Measurements from ENCODE around the gene ITGBL1. TPM values are rescaled to one million over a fixed set of nuclear protein-coding genes. Genes with fewer than 3 reads are reported as not detected.

The ITGBL1 gene
- total and polyA plus RNA-seq, 2 of the 8 experiments (the other 6 are each of a cell fraction or from before 2014, with no cell fraction given) = not detected

GRCh38 chr13:101408154-101408553, 44.3 kb upstream of the ITGBL1 start:
- Histone ChIP-seq H3K9ac (replicated peaks in 1 of 4; ENCODE audit: extremely low read depth in 1 of 4, low read depth in 3 of 4, low read length in 3 of 4) (no peak overlapping the region), H3K23me2 (ENCODE audit: low read depth, low read length) (no peaks in the 10 kb centered on the region), H3K4me2 (ENCODE audit: insufficient read depth in 1 of 2, low read depth in 2 of 2, low read length in 2 of 2) (no peak overlapping the region), H4K20me1 (replicated peaks in 1 of 2; ENCODE audit: control insufficient read depth in 1 of 2, insufficient read depth in 2 of 2, low read length in 2 of 2) (no peaks in the 10 kb centered on the region), H4K91ac (replicated peaks; ENCODE audit: insufficient read length, low read length) (no peak overlapping the region), H2AFZ (ENCODE audit: low read length) (no peak overlapping the region), H3K27me3 (replicated peaks in 1 of 4; ENCODE audit: control insufficient read depth in 3 of 4, extremely low read depth in 1 of 4, insufficient read depth in 3 of 4, low read length in 3 of 4) (no peaks in the 10 kb centered on the region), H3K14ac (ENCODE audit: insufficient read length) (no peak overlapping the region), H3K36me3 (ENCODE audit: control insufficient read depth in 2 of 4, insufficient read depth in 4 of 4, low read length in 3 of 4) (no peaks in the 10 kb centered on the region), H3K79me1 (ENCODE audit: low read depth, low read length) (no peaks in the 10 kb centered on the region), H2BK5ac (ENCODE audit: low read depth, low read length) (no peak overlapping the region), H3K23ac (ENCODE audit: insufficient read length) (no peak overlapping the region), H2BK15ac (ENCODE audit: low read length) (no peak overlapping the region), H3K4ac (replicated peaks; ENCODE audit: insufficient read length, low read depth, low read length) (no peak overlapping the region), H3K56ac (replicated peaks; ENCODE audit: insufficient read length, low read depth, low read length) (no peak overlapping the region), H3K79me2 (ENCODE audit: control insufficient read depth in 1 of 2, insufficient read depth in 2 of 2, low read length in 2 of 2) (no peaks in the 10 kb centered on the region), H3K4me1 (replicated peaks in 1 of 4; ENCODE audit: control insufficient read depth in 3 of 4, insufficient read depth in 4 of 4, low read length in 3 of 4) (peaks cover 0 to 5% (median 1%) of the 10 kb centered on the region in 4 experiments; a peak in 2 of 7 replicates), H3K27ac (ENCODE audit: low read depth, low read length) (no peak overlapping the region), H2BK20ac (ENCODE audit: low read length) (no peak overlapping the region), H4K5ac (ENCODE audit: insufficient read length, low read depth, low read length) (no peak overlapping the region), H2BK12ac (ENCODE audit: low read depth, low read length) (no peak overlapping the region), H3K18ac (ENCODE audit: extremely low read depth, low read length) (no peak overlapping the region), H4K8ac (ENCODE audit: extremely low read depth, insufficient read depth, low read length) (no peak overlapping the region), H3K9me3 (ENCODE audit: insufficient read depth in 2 of 2, low read depth in 1 of 2, low read length in 1 of 2) (no peaks in the 10 kb centered on the region), H3K4me3 (ENCODE audit: extremely low read depth in 1 of 4, insufficient read depth in 2 of 4, low read depth in 3 of 4, low read length in 4 of 4) (no peak overlapping the region), H2AK5ac (ENCODE audit: low read depth, low read length) (no peak overlapping the region), H2BK120ac (replicated peaks; ENCODE audit: low read depth, low read length) (no peak overlapping the region)
- DNase-seq (ENCODE audit: low read depth in 1 of 2, low spot score in 2 of 2) = no peak
- CTCF ChIA-PET (ENCODE audit: partially characterized antibody) = no interaction called here
- POLR2A ChIA-PET (ENCODE audit: partially characterized antibody) = no interaction called here
- no peak for TF ChIP-seq ZNF274 (IDR thresholded peaks at IDR 0.05; ENCODE audit: borderline replicate concordance, extremely low read depth, low read length)
- TF ChIP-seq FOSL1 (IDR thresholded peaks at IDR 0.05; ENCODE audit: insufficient read depth, low read depth, low read length) = no peak
- no peak for TF ChIP-seq EZH2 (IDR thresholded peaks at IDR 0.05; ENCODE audit: low read depth, low read length, severe bottlenecking)
- TF ChIP-seq RBBP5 (IDR thresholded peaks at IDR 0.05; ENCODE audit: borderline replicate concordance, low read depth, low read length) = no peak
- TF ChIP-seq E2F6 (IDR thresholded peaks at IDR 0.05) = no peak
- no peak for TF ChIP-seq BCL11A (IDR thresholded peaks at IDR 0.05; ENCODE audit: low read depth in 2 of 2, low read length in 2 of 2)
- TF ChIP-seq HDAC6 (IDR thresholded peaks at IDR 0.05; ENCODE audit: low read depth, low read length) = no peak
- TF ChIP-seq KDM4A (IDR thresholded peaks at IDR 0.05; ENCODE audit: low read depth, low read length, severe bottlenecking) = no peak
- TF ChIP-seq YY1 (IDR thresholded peaks at IDR 0.05; ENCODE audit: low read depth, low read length) = no peak
- TF ChIP-seq, protein P1, sequence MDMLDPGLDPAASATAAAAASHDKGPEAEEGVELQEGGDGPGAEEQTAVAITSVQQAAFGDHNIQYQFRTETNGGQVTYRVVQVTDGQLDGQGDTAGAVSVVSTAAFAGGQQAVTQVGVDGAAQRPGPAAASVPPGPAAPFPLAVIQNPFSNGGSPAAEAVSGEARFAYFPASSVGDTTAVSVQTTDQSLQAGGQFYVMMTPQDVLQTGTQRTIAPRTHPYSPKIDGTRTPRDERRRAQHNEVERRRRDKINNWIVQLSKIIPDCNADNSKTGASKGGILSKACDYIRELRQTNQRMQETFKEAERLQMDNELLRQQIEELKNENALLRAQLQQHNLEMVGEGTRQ (IDR thresholded peaks at IDR 0.05; ENCODE audit: low read length) = no peak
- no peak for TF ChIP-seq POLR2A (IDR thresholded peaks at IDR 0.05; ENCODE audit: control extremely low read depth in 1 of 2, low read depth in 2 of 2, low read length in 2 of 2)
- no peak for TF ChIP-seq NRF1 (IDR thresholded peaks at IDR 0.05; ENCODE audit: low read depth, low read length)
- 86% methylated on average over 9 of the region's 9 CpGs; no CpG with 5 or more reads in 1 of the 2 experiments for whole genome bisulfite sequencing, 2 experiments (ENCODE audit: extremely low coverage in 1 of 2, insufficient coverage in 1 of 2, insufficient read length in 1 of 2, insufficient replicate concordance in 2 of 2, low coverage in 1 of 2, low lambda C conversion rate in 2 of 2, missing lambda C conversion rate in 1 of 2)
- no peak for FAIRE-seq
